HFF-Myc (cell line): Measurements from ENCODE around the gene TSHZ3.

Experiments
- DNase-seq: peaks from one replicate; pipeline ENCODE4 v3.0.0-alpha.2; 2011; ENCODE audit warnings: low read depth; ENCODE audit errors: extremely low read depth
- H3K4me3 ChIP-seq: replicated peaks from 2 replicates; pipeline ENCODE4 v1.5.1; 2011; ENCODE audit warnings: low read depth, mild to moderate bottlenecking, control low read depth, low read length
- CTCF ChIP-seq: IDR thresholded peaks from 2 replicates; pipeline ENCODE4 v1.5.1; 2012; ENCODE audit warnings: mild to moderate bottlenecking, low read depth, low read length, control low read depth; ENCODE audit errors: missing control alignments

Gene TSHZ3

GRCh38 chr19:31387717-31388301 is 38.6 kb upstream of the TSHZ3 start:
- TF ChIP-seq CTCF, result no peak
- H3K4me3 ChIP-seq, result no peak overlapping the region
- DNase-seq, result no peak

- no peak overlapping the region for H3K4me3 ChIP-seq
- TF ChIP-seq CTCF, result no peak
- DNase-seq, result no peak
Observed at GRCh38 chr19:31386806-31387205, 37.6 kb upstream of the TSHZ3 start.

- no peak for TF ChIP-seq CTCF
- DNase-seq, result no peak
- no peak overlapping the region for H3K4me3 ChIP-seq
Observed at GRCh38 chr19:31385744-31386143, 36.5 kb upstream of the TSHZ3 start.

- DNase-seq, result no peak
- H3K4me3 ChIP-seq, result no peak overlapping the region
- TF ChIP-seq CTCF, result no peak
Observed at GRCh38 chr19:31383553-31383952, 34.3 kb upstream of the TSHZ3 start.

GRCh38 chr19:31380854-31381253 is 31.6 kb upstream of the TSHZ3 start:
- TF ChIP-seq CTCF, result no peak
- no peak for DNase-seq
- no peak overlapping the region for H3K4me3 ChIP-seq

GRCh38 chr19:31378404-31378803 is 29.2 kb upstream of the TSHZ3 start:
- peak; percentile 84 for DNase-seq
- TF ChIP-seq CTCF, result no peak
- H3K4me3 ChIP-seq, result no peak overlapping the region

GRCh38 chr19:31377736-31378135 is 28.5 kb upstream of the TSHZ3 start:
- H3K4me3 ChIP-seq, result no peak overlapping the region
- no peak for DNase-seq
- TF ChIP-seq CTCF, result no peak
